Activated CD4-positive, CD25-positive, alpha-beta regulatory T cell treated with anti-CD3 and anti-CD28 coated beads, Interleukin-2, amount 50 U/mL, for 24 hours (primary cell): Measurements from ENCODE around the gene IL6ST.
"Not testable (repeated sequence)": the region's sequence is repeated elsewhere in the genome, so short reads cannot be mapped to it uniquely, and the experiment has no call there.

ENCODE experiments used
- ATAC-seq, 2 donors: fragments of 150-1000 bp; cut with Tn5 transposase; one replicate each; pipeline ENCODE4 v1.10.0; 2021; ENCODE audit warnings: mild to moderate bottlenecking in 1 of 2, moderate library complexity in 1 of 2

The IL6ST gene

DNA sequence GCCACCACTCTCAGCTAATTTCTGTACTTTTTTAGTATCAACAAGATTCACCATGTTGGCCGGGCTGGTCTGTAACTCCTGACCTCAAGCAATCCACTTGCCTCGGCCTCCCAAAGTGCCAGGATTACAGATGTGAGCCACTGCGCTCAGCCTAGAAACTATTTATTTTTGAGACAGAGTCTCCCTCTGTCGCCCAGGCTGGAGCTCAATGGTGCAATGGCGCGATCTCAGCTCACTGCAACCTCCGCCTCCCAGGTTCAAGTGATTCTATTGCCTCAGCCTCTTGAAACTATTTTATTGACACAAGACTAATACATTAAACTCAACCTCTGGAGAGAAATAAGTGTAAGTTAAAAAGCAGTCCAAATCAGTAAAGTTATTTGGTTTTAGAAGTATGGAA lies 34.0 kb downstream of the IL6ST start:
- ATAC-seq: no peak

DNA sequence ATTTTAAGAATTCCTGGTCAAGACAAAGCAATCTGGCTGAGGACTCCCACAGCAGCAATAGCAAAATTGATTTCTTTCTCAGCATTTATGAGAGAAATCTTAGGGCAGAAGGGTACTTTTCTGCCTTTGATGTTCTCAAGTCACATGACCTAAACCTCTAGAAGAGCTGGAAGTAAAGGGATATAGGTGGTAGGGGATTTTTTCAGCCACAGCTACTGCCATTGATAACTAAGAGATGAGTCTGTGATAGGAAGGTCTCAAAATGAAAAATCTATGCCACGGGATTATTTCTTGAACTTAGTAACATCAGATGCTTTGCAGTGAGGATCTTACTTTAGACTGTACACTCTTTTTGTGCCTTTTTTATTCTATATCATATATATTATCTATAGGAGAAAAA lies 35.6 kb downstream of the IL6ST start:
- peak in 1 of 2 donors; percentile 38 for ATAC-seq

DNA sequence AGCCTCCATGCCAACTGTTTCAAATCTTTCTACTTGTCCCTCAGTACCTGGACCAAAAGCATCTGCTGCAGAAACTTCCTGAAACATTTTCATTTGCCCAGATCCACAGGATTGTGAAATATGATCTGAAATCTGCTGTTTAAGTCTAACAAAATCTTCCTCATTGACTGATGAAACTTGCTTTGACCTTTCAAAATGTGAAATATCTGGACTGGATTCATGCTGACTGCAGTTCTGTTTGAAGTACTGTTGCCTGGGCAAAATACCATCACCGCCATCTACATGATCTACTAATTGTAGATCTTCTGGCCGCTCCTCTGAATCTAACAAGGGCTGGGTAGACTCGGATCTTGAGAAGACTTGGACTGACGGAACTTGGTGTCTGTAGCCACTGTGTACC lies 53.6 kb downstream of the IL6ST start:
- not testable (repeated sequence) for ATAC-seq

DNA sequence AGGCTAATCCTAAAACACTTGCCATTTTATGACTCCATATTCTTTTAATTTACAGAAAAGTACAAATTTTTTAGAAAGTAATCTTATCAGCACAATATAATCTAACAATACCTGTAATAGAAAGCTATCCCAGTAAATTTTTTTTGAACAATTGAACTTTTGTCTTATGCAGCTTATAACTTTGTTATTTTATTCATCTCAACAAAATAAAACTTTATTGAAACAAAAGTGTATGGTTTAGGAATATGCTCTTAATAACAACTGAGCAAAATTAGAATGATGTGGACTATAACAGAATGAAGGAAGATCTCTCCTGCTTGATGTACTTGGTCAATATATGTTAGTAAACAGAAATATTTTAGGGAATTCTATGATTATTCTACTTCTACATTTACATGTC lies 57.2 kb downstream of the IL6ST start:
- not testable (repeated sequence) for ATAC-seq

DNA sequence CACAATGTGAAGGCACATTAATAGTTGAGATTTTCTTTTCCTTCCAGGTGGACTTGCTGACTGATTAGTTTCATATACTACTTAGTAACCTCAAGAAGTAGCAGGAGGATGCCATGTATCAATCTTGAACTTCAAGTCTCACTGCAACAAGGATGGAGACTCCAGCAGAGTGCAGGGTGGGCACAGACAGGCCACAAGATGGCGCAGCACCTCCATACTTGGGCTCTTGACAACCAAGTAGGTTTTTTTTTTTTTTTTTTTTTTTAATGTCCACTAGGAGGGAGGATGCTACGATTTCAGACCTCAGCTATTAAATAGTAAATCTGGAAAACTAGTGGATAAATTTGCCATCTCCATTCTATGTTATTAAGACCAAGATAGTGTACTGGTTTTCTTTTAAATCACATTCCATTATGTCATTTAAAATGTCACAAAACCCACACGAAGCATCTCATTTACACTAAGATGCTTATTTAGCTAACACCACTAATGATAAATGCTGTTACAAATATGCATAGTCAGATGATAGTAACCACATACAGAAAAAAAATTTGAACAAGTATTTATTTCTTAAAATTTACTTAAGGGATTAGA lies 58.6 kb downstream of the IL6ST start:
- ATAC-seq: peak; percentile 82 to 84

DNA sequence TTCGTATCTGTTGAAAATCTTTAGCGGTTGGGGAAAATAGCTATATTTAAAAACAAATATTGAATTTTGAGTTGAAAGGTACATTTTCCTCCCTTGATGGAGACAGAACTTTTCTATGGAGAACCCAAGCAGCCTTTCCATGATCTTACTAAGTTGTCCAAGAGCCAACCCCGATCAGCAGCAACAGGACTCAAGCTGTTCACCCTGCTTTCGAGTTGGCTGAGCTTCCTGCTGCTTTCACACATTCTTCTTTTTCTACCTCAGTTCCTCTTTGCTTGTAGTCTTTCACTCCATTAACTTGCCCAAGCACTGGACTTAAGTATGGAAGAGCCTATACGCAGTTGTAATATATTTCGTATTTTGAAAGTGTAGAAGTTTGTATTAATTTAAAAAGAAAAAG lies 59.4 kb downstream of the IL6ST start:
- no peak for ATAC-seq

DNA sequence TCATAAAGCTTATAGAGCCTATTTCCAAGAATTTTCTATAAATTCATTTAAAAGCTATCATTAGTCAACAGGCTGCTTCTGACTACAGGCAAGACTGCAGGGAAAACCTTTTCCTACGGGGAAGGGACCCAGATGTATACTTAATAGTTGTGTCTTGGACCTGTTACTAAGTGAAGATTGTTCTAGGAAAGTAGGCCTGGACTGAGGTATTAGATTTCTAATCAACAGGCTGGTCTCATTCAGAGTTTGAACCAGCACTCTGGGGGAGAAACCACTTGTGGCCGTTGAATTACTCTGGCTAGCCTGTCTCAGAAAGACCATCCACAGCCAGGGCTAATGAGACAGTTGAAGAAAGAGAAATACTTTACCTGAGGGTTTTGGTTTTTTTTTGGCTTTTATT lies 60.0 kb downstream of the IL6ST start:
- no peak for ATAC-seq

DNA sequence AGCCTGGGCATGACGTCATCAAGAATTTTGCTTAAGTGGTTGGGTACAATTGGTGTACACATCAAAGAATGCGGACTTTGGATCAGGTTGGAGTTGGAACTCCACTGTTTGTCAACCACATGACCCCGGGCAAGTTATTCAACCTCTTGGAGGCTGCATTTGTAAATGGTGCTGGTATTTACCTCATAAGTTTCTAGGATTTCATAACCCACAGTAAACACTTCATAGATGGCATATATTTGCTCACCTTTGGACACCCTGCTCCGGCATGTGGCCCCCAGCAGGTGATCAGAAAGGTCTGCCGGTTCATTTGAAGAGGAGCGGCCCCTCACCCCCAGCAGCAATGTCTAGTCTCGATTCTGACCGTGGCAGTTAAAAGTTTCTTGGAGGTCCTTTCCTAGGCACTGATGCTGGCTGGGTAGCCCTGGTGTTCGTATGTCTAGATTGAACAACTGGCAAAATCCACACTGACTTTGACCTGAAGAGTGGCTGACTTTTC lies 60.6 kb downstream of the IL6ST start:
- no peak for ATAC-seq

DNA sequence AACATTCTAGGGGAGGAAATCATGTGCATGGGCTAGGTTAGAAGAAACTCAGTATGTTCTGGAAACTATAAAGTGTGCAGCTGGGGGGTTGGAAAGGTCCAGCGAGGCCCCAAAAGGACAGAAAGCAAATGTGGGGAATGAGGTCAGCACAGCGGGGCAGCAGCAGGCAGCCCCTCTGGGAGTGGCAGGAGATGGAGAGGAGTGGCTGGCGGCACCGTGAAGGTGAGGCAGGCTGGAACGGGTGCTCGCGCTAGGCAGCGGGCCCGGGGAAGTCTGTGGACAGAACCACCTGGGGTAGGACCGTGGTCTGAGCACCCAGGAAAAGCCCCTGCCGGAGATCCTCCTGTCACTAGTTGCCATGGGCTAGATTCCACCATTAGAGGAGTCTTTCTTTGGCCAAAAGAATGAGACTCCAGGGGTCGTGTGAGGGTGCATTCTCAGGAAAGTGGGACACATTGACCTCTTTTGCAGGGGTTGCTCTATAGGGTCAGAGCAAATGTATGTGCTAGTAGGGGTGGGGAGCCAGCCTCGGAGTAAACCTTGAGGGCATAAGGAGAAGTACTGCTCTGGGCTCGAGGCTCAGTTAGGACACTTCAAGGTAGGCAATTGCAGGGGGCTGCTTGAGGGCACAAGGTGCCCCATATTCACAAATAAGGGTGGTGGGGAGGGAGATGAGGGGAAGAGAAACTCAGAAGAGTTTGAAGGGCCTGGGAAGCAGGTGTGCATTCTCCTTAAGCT lies 61.2 kb downstream of the IL6ST start:
- no peak for ATAC-seq

DNA sequence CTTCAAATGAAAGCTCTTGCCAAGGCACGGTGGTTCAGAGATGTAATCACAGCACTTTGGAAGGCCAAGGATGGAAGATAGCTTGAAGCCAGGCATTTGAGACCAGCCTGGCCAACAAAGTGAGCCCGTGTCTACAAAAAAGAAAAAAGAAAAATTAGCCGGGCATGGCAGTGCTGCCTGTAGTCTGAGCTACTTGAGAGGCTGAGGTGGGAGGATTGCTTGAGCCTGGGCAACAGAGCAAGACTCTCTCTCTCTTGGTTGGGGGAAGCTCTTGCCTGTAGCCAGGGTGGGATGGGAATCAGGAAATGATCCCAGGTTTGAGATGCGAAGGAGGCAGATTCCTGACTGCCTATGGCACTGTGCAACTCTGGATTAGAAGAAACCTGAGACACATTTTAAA lies 62.1 kb downstream of the IL6ST start:
- ATAC-seq: no peak

DNA sequence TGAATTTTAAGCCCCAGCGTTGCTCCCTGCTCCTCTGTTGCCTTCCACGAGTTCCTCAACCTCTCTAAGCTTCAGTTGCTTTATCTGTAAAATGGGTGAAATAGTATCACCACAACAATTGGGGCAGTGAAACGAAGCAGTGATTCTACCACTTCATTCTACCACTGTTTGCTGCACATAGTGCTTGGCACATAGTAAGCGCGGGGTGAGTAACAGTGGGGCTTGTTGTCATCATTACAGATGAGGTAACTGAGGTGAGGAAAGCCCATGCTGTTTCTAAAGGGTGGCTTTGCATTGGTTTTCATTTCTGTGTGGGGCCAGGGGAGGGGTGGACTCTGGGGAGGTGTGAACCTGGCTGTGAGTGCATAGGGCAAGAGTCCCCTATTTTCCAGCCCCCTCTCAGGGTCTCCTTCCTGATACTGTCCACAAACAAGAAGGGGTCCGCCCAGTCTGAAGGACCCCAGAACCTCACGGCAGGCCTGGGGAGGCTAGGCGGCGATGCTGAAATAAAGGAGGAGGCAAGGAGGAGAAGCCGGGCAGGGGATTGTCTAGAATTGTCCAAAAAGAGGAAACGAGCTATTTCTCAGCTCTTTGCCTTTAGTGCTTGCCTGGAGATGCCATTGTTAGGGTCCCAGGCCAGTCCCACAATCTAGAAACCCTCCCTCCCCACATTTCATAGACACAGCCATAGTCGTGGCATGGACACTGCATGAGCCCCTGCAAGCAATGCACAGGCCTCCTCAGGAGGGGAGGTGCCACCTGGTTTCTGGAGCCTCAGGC lies 65.6 kb downstream of the IL6ST start:
- peak in 1 of 2 donors; percentile 17 for ATAC-seq

DNA sequence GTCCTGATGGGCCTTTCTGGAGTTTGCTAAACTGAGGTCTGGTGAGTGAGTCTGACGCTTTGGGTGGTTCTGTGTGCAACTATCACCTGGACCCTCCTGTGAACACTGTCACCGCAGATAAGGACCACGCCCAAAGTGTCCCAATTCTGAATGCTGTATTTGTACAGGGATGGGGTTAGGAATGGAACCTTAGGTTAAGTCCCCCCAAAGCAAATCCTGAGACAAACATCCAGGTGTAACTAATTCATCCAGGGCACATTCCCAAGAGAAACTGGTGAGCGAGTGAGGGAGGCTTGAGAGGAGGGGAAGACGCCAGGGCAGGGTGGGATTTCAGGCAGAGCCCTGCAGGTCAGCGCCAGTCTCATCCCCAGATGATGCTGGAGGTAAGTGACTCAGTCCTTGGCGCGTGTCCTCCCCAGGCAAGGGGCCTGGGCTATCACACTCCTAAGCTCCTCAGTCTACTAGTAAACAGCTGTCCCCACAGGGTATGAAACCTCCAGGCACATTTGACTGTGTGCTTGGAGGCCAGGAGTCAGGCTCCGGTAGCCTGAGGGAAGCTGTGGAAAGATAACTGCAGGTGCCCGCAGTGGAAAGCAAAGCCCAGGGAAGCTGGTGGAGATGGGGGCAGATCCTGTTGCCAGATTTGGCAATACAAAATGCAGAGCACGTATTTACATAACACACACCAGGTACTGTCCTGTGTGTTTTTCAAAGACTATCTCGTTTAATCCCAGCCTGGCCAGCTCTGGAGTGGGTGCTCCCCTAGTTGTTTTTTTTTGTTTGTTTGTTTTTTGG lies 66.7 kb downstream of the IL6ST start:
- ATAC-seq: no peak

DNA sequence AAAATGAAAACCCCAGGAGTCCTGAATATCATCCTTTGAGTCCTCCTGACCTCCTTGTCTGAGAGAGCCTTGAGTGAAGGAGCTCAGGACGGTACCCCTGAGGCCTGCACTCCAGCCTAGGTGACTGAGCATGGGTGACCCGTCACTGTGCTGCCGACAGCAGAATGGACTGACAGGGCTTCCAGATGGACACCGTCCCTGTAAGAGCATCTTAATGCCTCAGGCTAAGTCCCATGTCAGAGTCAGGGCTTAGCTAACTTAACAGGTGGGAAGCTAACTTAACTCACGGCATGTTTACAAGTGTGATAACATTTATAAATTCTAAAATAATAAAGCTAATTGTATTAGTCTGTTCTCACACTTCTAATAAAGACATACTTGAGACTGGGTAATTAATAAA lies 68.3 kb downstream of the IL6ST start:
- ATAC-seq: no peak

DNA sequence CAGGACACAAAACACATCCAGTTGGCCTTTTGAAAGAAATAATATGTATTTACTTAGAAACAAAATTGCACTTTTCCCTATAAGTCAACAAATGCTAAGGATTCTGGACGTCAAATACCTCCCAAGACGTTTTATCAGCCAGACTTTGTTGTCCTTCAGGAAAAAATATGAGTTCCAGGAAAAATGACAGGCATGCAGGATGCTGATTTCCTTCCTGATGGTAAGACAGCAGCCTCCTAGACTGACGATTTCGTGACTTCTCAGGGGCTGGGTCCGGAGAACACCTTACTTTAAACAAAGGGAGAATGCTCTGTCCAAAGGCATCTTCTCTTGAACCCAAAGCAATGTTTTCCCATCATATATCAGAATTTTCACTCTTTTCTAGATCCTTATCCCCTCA lies 69.1 kb downstream of the IL6ST start:
- ATAC-seq: no peak

DNA sequence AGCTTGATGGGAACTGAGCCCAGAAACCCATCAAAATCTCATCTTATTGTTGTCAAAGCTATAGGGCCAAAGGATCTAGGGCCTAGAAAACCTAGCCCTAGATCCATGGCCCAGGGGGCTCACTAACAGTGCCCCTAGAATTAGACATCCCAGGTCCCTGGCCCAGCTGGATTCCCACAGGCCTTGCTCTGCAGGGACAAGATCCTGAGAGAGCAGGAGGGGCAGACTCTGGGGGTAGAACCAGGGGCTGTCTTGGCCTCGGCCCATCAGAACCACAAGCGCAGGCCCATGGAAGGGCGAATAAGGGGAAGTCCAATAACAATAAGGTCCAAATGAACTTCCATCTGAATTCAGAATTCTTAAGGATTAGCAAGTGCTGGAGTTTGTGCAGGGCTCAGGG lies 69.6 kb downstream of the IL6ST start:
- no peak for ATAC-seq

DNA sequence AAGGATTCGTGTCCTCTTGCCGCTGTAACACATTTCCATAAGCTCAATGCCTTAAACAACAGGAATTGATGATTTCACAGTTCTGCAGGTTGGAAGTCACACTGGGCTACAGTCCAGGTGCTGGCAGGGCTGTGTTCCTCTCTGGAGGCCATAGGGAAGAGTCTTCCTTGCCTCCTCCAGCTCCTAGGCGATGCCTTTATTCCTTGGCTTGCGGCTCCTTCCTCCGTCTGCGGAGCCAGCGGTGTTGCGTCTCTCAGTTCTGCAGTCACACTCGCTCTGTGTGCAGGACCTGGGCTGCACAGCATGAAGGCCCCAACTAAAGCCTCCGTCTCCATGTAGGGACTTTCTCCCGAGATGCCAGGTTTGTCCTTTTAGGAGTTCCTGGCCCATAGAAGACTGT lies 70.0 kb downstream of the IL6ST start:
- ATAC-seq: no peak

DNA sequence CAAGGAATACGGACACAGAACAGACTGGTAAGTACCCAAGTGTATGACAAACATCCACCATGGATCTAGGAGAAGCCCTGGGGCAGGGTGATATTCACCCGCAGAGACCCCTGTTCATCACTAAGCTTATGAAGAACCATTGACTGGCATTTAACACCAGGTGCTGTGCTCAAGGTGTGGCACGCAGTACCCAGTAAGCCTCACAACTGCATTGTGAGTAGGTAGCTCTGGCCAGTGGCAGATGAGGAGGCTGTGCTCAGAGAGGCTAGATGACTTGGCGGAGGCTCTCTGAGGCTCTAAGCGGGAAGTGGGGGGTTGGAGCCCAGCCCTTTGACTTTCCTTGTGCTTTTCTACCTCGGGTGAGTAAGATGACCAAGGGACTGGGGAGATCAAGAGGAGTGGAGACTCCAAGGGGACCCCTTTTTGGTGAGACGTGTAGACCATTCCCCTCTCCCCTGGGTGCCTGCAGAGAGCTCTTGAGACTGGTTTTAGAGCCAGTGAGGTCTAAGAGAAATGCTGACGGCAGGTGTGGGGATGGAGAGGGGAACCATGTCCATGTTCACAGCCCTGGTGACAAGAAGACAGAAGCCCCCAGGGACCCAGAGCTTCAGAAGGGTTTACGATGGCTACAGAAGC lies 70.8 kb downstream of the IL6ST start:
- ATAC-seq: no peak

DNA sequence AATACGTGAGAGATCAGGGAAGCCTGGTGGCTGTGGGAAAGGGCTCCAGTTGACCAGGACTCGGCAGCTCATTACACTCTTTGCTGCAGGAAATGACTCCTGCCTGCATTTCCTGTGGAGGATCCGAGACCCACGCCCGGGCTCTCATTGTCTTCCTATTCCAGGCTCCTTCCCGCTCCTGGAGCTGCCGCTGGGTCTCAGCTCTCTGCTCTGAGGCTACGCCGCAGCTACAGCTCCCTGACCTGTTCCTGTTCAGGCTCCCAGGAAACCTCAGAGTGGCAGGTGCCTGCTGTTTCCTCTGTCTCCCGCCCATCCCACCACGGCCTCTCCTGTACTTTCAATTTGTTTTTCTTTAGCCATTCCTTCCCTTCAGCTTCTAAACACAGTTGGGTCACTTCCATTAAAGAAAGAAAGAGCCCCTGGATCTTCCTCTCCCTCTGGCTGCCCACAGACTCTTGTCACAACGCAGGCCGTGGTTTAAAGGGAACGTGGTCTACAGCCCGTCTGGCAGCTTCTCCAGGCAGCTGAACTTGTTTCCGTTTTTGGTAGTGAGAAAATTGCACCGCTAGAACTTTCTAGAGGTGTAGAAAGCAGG lies 71.5 kb downstream of the IL6ST start:
- peak; percentile 25 to 40 for ATAC-seq

DNA sequence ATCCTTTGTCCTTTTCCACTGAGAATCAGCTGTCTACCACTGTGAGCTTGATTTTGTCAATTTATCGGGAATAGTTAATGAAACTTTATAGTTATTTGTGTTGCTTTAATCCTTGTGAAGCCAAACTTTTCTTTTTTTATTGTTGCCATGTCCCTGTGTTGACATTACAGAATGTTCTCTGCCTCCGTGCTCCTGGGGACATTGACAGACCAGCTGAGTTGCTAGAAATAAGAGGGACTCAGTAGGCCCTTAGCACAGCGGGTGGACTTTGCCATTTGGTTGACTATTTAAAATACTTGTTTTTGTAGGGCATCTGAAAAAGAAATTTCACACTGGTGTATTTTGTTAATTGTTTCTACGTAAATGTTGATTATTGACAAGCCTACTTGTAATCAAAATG lies 73.1 kb downstream of the IL6ST start:
- no peak for ATAC-seq

DNA sequence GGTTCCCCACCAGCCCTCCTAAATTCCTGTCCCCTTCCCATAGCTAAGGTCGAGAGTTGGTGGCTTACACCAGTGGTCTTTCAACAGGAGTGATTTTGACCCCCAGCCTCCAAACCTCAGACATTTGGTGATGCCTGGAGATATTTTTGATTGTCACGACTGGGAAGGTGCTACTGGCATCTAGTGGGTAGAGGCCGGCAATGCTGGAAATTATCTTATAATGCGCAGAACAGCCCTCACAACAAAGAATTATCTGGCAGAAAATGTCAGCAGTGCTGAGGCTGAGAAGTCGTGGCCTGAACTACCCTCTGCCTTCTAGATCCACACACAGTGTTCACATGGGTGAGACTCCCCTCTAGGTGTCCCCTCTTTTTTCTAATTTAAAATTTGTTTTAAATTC lies 74.0 kb downstream of the IL6ST start:
- ATAC-seq: no peak

DNA sequence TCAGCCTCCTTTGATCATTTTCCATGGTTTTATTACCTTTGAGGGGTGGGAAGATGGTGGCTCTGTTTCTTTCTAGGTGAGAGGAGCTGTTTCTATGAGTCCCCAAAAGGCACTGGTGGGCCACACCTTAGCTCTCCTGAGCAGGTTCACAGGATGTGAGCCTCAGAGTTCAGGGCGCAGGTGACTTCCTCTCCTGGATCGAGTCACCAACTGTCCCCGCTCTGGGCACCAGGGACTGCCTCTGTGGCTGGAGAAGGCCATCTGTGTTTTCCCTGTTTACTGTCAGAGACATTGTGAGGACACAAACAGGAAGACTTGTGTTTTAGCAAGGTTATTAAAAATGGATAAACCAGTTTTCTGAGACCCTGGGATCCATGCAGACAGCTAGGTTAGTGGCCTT lies 75.1 kb downstream of the IL6ST start:
- ATAC-seq: no peak
